ENCODE data around the gene CTU2.

DNA sequence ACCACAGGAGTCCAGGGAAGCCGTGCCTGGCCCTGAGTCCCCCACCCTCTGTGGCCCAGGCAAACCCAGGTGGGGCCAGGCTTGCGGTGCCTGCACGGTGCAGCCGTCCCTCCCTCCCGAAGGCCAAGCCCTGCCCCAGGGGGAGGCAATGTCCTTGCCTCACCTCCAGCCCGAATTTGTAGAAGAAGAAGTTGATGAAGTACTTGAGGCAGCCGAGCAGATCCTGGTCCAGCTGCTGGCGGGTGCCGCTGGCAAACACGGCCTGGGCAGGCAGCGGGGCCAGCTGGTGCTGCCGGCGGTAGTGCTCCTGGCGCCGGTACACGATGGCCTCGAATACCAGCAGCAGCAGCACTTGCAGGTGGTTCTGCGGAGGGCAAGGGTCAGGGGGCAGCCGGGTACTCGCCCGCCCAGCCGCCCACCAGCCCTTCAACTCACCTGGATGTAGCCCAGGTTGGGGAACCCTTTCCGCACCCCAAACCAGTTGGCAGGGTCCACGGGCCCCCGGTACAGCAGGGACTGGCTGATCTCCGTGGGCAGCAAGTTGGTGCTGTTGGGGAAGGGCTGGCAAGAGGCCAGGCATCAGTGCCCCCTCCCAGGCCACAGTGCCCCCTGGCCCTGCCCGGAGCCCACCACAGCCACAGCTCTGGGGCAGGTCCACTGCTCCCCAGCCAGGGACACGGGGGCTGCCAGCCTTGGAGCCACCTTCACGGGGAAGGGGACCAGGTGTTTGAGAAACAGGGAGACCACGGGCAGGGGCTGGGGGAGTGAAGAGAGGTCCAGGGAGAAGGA is 26.1 kb downstream of the CTU2 start:
- TF ChIP-seq, protein P1, sequence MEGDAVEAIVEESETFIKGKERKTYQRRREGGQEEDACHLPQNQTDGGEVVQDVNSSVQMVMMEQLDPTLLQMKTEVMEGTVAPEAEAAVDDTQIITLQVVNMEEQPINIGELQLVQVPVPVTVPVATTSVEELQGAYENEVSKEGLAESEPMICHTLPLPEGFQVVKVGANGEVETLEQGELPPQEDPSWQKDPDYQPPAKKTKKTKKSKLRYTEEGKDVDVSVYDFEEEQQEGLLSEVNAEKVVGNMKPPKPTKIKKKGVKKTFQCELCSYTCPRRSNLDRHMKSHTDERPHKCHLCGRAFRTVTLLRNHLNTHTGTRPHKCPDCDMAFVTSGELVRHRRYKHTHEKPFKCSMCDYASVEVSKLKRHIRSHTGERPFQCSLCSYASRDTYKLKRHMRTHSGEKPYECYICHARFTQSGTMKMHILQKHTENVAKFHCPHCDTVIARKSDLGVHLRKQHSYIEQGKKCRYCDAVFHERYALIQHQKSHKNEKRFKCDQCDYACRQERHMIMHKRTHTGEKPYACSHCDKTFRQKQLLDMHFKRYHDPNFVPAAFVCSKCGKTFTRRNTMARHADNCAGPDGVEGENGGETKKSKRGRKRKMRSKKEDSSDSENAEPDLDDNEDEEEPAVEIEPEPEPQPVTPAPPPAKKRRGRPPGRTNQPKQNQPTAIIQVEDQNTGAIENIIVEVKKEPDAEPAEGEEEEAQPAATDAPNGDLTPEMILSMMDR (IDR thresholded peaks at IDR 0.05; ENCODE audit: poor library complexity): no peak
- TF ChIP-seq EZH2 (IDR thresholded peaks at IDR 0.05; ENCODE audit: borderline replicate concordance) (no peak), EZH2phosphoT487 (IDR thresholded peaks at IDR 0.05; ENCODE audit: low read depth, severe bottlenecking, unreplicated experiment) (no peak)

Data from hepatocyte (in vitro differentiated cells).